Measurements from ENCODE around the gene PRKAB2.
"Not testable (repeated sequence)": the region's sequence is repeated elsewhere in the genome, so short reads cannot be mapped to it uniquely, and the experiment has no call there.

PRKAB2 gene

GRCh38 chr1:147204080-147204479 is 31.8 kb upstream of the PRKAB2 start:
- no peak overlapping the region for H3K4me3 ChIP-seq (replicated peaks; ENCODE audit: low read depth, low read length)
- TF ChIP-seq, protein P1, sequence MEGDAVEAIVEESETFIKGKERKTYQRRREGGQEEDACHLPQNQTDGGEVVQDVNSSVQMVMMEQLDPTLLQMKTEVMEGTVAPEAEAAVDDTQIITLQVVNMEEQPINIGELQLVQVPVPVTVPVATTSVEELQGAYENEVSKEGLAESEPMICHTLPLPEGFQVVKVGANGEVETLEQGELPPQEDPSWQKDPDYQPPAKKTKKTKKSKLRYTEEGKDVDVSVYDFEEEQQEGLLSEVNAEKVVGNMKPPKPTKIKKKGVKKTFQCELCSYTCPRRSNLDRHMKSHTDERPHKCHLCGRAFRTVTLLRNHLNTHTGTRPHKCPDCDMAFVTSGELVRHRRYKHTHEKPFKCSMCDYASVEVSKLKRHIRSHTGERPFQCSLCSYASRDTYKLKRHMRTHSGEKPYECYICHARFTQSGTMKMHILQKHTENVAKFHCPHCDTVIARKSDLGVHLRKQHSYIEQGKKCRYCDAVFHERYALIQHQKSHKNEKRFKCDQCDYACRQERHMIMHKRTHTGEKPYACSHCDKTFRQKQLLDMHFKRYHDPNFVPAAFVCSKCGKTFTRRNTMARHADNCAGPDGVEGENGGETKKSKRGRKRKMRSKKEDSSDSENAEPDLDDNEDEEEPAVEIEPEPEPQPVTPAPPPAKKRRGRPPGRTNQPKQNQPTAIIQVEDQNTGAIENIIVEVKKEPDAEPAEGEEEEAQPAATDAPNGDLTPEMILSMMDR (IDR thresholded peaks at IDR 0.05; ENCODE audit: low read length, missing control alignments): no peak
- DNase-seq (ENCODE audit: low read depth): no peak

DNA sequence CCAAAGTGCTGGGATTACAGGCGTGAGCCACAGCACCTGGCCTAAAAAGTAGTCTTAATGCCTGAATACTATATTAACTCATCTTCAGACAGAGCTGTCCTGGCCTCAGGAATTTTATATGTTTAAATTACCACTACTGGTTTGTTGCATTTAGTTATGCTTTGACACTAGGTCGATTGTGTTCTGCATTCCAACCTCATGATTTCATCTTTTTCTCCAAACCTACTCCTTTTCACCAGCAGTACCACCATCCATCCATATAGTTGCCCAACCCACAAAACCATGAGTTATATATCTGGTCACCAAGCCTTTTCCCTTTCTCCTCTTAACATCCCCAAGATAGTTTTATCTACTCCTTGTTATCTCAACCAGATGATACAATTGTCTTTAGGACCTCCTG is 30.3 kb upstream of the PRKAB2 start:
- TF ChIP-seq, protein P1 (IDR thresholded peaks at IDR 0.05; ENCODE audit: low read length, missing control alignments): no peak
- no peak overlapping the region for H3K4me3 ChIP-seq (replicated peaks; ENCODE audit: low read depth, low read length)
- no peak for DNase-seq (ENCODE audit: low read depth)

GRCh38 chr1:147201786-147202185 is 29.5 kb upstream of the PRKAB2 start:
- TF ChIP-seq, protein P1 (IDR thresholded peaks at IDR 0.05; ENCODE audit: low read length, missing control alignments): no peak
- no peak overlapping the region for H3K4me3 ChIP-seq (replicated peaks; ENCODE audit: low read depth, low read length)
- no peak for DNase-seq (ENCODE audit: low read depth)

GRCh38 chr1:147201276-147201675 is 29.0 kb upstream of the PRKAB2 start:
- TF ChIP-seq, protein P1 (IDR thresholded peaks at IDR 0.05; ENCODE audit: low read length, missing control alignments): no peak
- H3K4me3 ChIP-seq (replicated peaks; ENCODE audit: low read depth, low read length): no peak overlapping the region
- no peak for DNase-seq (ENCODE audit: low read depth)

DNA sequence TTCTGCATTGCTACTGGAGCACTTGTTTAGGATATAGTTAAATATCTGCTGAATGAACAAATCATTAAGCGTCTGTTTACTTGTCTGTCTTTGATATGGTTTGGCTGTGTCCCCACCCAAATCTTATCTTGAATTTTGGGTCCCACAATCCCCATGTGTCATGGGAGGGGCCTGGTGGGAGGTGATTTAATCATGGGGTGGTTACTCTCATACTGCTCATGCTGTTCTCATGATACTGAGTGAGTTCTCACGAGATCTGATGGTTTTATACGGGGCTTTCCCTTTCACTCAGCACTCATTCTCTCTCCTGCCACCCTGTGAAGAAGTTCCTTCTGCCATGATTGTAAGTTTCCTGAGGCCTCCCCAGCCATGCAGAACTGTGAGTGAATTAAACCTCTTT is 25.1 kb upstream of the PRKAB2 start:
- H3K4me3 ChIP-seq (replicated peaks; ENCODE audit: low read depth, low read length); DNase-seq (ENCODE audit: low read depth): not testable (repeated sequence)

GRCh38 chr1:147189514-147189913 is 17.2 kb upstream of the PRKAB2 start:
- TF ChIP-seq, protein P1 (IDR thresholded peaks at IDR 0.05; ENCODE audit: low read length, missing control alignments): no peak
- no peak overlapping the region for H3K4me3 ChIP-seq (replicated peaks; ENCODE audit: low read depth, low read length)
- DNase-seq (ENCODE audit: low read depth): no peak

GRCh38 chr1:147185432-147185831 is 13.2 kb upstream of the PRKAB2 start:
- TF ChIP-seq, protein P1 (IDR thresholded peaks at IDR 0.05; ENCODE audit: low read length, missing control alignments): no peak

More at GRCh38 chr1:147185432-147185831, 13.2 kb upstream of the PRKAB2 start:
- H3K4me3 ChIP-seq (replicated peaks; ENCODE audit: low read depth, low read length): no peak overlapping the region
- DNase-seq (ENCODE audit: low read depth): no peak

All from fibroblast of pulmonary artery (primary cell).